Panc1 (cell line): ENCODE measurements around the gene DACH1. TPM values are rescaled to one million over a fixed set of nuclear protein-coding genes. Genes with fewer than 3 reads are reported as not detected.

Experiments used
- ATAC-seq: fragments of 200-7000 bp; cut with Tn5 transposase; 2 replicates; pipeline ENCODE4 v1.9.1; 2020; ENCODE audit warnings: mild to moderate bottlenecking, moderate library complexity
- BruUV-seq: library from RNA; stranded (reverse); fragments of 400-500 nt; replicated peaks from 2 replicates; lab custom pipeline; 2021; lab: Mats Ljungman, UMichigan
- CTCF ChIA-PET: fragments of 300-600 bp; sonication (Branson Sonifier 250); formaldehyde crosslinking; loops from one replicate; lab custom pipeline; 2022; ENCODE audit warnings: antibody characterized with exemption; lab: Charles Lee
- POLR2A ChIA-PET: fragments of 300-600 bp; sonication (Branson Sonifier 250); formaldehyde crosslinking; loops from one replicate; lab custom pipeline; 2022; ENCODE audit warnings: antibody characterized with exemption; lab: Charles Lee
- DNase-seq: peaks from one replicate; pipeline ENCODE4 v3.0.0-alpha.2; 2010; ENCODE audit warnings: low read depth, low spot score
- H3K27ac ChIP-seq: 2 replicates; pipeline ENCODE4 v1.5.1; 2011; ENCODE audit warnings: mild to moderate bottlenecking, low read length, inconsistent platforms
- H3K27me3 ChIP-seq: fragments of 200-500 bp; sonication (Bioruptor generic); 2 replicates; pipeline ENCODE4 v1.6.0; 2014; ENCODE audit warnings: low read length, inconsistent platforms; ENCODE audit not compliant: control insufficient read depth, insufficient read depth
- H3K36me3 ChIP-seq: fragments of 200-500 bp; sonication (Bioruptor generic); 2 replicates; pipeline ENCODE4 v1.5.1; 2014; ENCODE audit warnings: inconsistent platforms, mild to moderate bottlenecking, low read length, moderate library complexity; ENCODE audit not compliant: control insufficient read depth, insufficient read depth
- H3K4me1 ChIP-seq: 2 replicates; pipeline ENCODE4 v1.5.1; 2011; ENCODE audit warnings: inconsistent platforms, mild to moderate bottlenecking, low read length, moderate library complexity; ENCODE audit not compliant: control insufficient read depth, insufficient read depth
- H3K4me3 ChIP-seq, 2 experiments: 2 replicates each; pipeline ENCODE4 v1.5.1; 2011 to 2012; ENCODE audit warnings: low read depth in 2 of 2, low read length in 2 of 2, mild to moderate bottlenecking in 2 of 2, inconsistent platforms in 1 of 2, moderate library complexity in 1 of 2
- H3K9me3 ChIP-seq: fragments of 200-500 bp; sonication (Bioruptor generic); 2 replicates; pipeline ENCODE4 v1.5.1; 2014; ENCODE audit warnings: low read depth, mild to moderate bottlenecking, inconsistent platforms, low read length, moderate library complexity; ENCODE audit not compliant: control insufficient read depth, insufficient read depth
- POLR2AphosphoS5 ChIP-seq: IDR thresholded peaks from 2 replicates; pipeline ENCODE4 v1.6.1; 2012; ENCODE audit warnings: mild to moderate bottlenecking, low read depth, low read length, moderate library complexity
- REST ChIP-seq, 2 experiments: IDR thresholded peaks; 2 replicates each; pipeline ENCODE4 v1.6.1; 2011 to 2012; ENCODE audit warnings: low read depth in 2 of 2, control low read depth in 1 of 2, low read length in 1 of 2, mild to moderate bottlenecking in 1 of 2, moderate library complexity in 1 of 2; ENCODE audit not compliant: insufficient read depth in 1 of 2
- SIN3A ChIP-seq: IDR thresholded peaks from 2 replicates; pipeline ENCODE4 v1.6.1; 2012; ENCODE audit warnings: low read depth, mild to moderate bottlenecking, low read length, moderate library complexity, borderline replicate concordance; ENCODE audit not compliant: insufficient read depth
- TCF7L2 ChIP-seq: IDR thresholded peaks from 2 replicates; pipeline ENCODE4 v1.6.1; 2011; ENCODE audit warnings: mild to moderate bottlenecking, low read depth, low read length, inconsistent platforms
- in situ Hi-C: cut with HindIII; loops from 2 replicates; pipeline ENCODE4 v1.10.0; 2016; ENCODE audit warnings: low sequenced_read_pairs, low pct_unique_long_range_greater_than_20kb
- intact Hi-C: fragments of 100-400 bp; cut with micrococcal nuclease; formaldehyde crosslinking; loops from one replicate; pipeline ENCODE4 v1.10.0; 2022; ENCODE audit not compliant: unreplicated experiment
- total RNA-seq: library from RNA; stranded (reverse); gene quantifications from one replicate; pipeline ENCODE4 v1.2.1, GENCODE V29; 2021; ENCODE audit not compliant: unreplicated experiment
- TF ChIP-seq, protein P1 (sequence below): fragments of 450-650 bp; IDR thresholded peaks from 2 replicates; pipeline ENCODE4 v1.5.1; 2017; ENCODE audit warnings: mild to moderate bottlenecking

DACH1 gene
- total RNA-seq, 1 experiment from 2014 or later = 0.54 TPM

GRCh38 chr13:71611292-71611691 is 255.7 kb downstream of the DACH1 start:
- no TSS peak for BruUV-seq
- H3K4me1 ChIP-seq = no peaks in the 10 kb centered on the region
- ChIA-PET POLR2A (no interaction called here), CTCF (no interaction called here)
- in situ Hi-C loops = no loop called here
- TF ChIP-seq REST (IDR thresholded peaks at IDR 0.05; ENCODE audit: insufficient read depth in 1 of 2, low read depth in 2 of 2, low read length in 1 of 2) (no peak), TCF7L2 (no peak), POLR2AphosphoS5 (no peak), SIN3A (no peak)
- TF ChIP-seq, protein P1, sequence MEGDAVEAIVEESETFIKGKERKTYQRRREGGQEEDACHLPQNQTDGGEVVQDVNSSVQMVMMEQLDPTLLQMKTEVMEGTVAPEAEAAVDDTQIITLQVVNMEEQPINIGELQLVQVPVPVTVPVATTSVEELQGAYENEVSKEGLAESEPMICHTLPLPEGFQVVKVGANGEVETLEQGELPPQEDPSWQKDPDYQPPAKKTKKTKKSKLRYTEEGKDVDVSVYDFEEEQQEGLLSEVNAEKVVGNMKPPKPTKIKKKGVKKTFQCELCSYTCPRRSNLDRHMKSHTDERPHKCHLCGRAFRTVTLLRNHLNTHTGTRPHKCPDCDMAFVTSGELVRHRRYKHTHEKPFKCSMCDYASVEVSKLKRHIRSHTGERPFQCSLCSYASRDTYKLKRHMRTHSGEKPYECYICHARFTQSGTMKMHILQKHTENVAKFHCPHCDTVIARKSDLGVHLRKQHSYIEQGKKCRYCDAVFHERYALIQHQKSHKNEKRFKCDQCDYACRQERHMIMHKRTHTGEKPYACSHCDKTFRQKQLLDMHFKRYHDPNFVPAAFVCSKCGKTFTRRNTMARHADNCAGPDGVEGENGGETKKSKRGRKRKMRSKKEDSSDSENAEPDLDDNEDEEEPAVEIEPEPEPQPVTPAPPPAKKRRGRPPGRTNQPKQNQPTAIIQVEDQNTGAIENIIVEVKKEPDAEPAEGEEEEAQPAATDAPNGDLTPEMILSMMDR = no peak
- DNase-seq (no peak), ATAC-seq (no peak)
- H3K9me3 ChIP-seq = no peaks in the 10 kb centered on the region
- no peak overlapping the region for H3K4me3 ChIP-seq
- H3K27ac ChIP-seq = no peak overlapping the region
- H3K36me3 ChIP-seq = no peaks in the 10 kb centered on the region
- intact Hi-C loops = no loop called here
- no peaks in the 10 kb centered on the region for H3K27me3 ChIP-seq

- in situ Hi-C loops (no loop called here), intact Hi-C loops (no loop called here)
- TF ChIP-seq REST (IDR thresholded peaks at IDR 0.05; ENCODE audit: insufficient read depth in 1 of 2, low read depth in 2 of 2, low read length in 1 of 2) = no peak
- no peak for TF ChIP-seq SIN3A
- no peak for TF ChIP-seq TCF7L2
- TF ChIP-seq POLR2AphosphoS5 = no peak
- TF ChIP-seq, protein P1 = no peak
- ChIA-PET CTCF (no interaction called here), POLR2A (no interaction called here)
- H3K4me1 ChIP-seq = no peaks in the 10 kb centered on the region
- no peaks in the 10 kb centered on the region for H3K27me3 ChIP-seq
- no peak for DNase-seq
- no peaks in the 10 kb centered on the region for H3K36me3 ChIP-seq
- BruUV-seq = no TSS peak
- H3K4me3 ChIP-seq = no peak overlapping the region
- no peak for ATAC-seq
- H3K27ac ChIP-seq = no peak overlapping the region
- no peaks in the 10 kb centered on the region for H3K9me3 ChIP-seq
Observed at GRCh38 chr13:71610876-71611275, 256.1 kb downstream of the DACH1 start.
